ENCODE measurements around the gene UMAD1.

GRCh38 chr7:7738177-7738576 is 97.6 kb downstream of the UMAD1 start:
- no peak for TF ChIP-seq CTCF (IDR thresholded peaks at IDR 0.05)
- no peak for TF ChIP-seq POLR2A (IDR thresholded peaks at IDR 0.05)
